ENCODE data around the gene SZRD1.

- no peak for TF ChIP-seq CTCF (IDR thresholded peaks at IDR 0.05; ENCODE audit: low read depth, low read length, missing input control)
- no peak for TF ChIP-seq MAX (IDR thresholded peaks at IDR 0.05)
- no peak for TF ChIP-seq YY1 (IDR thresholded peaks at IDR 0.05)
- no peak for TF ChIP-seq REST (IDR thresholded peaks at IDR 0.05)
- TF ChIP-seq GABPA (IDR thresholded peaks at IDR 0.05 in 1 of 2, conservative IDR thresholded peaks at IDR 0.05 in 1 of 2), result no peak
- no peak for TF ChIP-seq ZBTB33 (IDR thresholded peaks at IDR 0.05)
- no peak for TF ChIP-seq JUND (IDR thresholded peaks at IDR 0.05)
- no peak for TF ChIP-seq SP1 (IDR thresholded peaks at IDR 0.05)
These were observed 17.1 kb upstream of the SZRD1 start for GRCh38 chr1:16349847-16350406.

Measured in liver (tissue), 3 donors.